T-helper 1 cell treated with Interleukin-12 subunit alpha and Interleukin-12 subunit beta and Interleukin-4 antibody, amounts not matched to agents 30 ng/mL and 1 ng/mL, for 36 hours (primary cell): ENCODE measurements around the gene CARHSP1. TPM values are rescaled to one million over a fixed set of nuclear protein-coding genes. Genes with fewer than 3 reads are reported as not detected.
"Not testable (repeated sequence)": the region's sequence is repeated elsewhere in the genome, so short reads cannot be mapped to it uniquely, and the experiment has no call there.

Experiments used
- intact Hi-C: fragments of 100-400 bp; cut with micrococcal nuclease; formaldehyde crosslinking; loops from one replicate; pipeline ENCODE4 v1.15.1; 2024
- total RNA-seq: library from RNA; stranded (reverse); gene quantifications from 2 replicates; pipeline ENCODE4 v1.2.3, GENCODE V29; 2022

Gene CARHSP1
- total RNA-seq, 1 donor from 2014 or later: 102 TPM

DNA sequence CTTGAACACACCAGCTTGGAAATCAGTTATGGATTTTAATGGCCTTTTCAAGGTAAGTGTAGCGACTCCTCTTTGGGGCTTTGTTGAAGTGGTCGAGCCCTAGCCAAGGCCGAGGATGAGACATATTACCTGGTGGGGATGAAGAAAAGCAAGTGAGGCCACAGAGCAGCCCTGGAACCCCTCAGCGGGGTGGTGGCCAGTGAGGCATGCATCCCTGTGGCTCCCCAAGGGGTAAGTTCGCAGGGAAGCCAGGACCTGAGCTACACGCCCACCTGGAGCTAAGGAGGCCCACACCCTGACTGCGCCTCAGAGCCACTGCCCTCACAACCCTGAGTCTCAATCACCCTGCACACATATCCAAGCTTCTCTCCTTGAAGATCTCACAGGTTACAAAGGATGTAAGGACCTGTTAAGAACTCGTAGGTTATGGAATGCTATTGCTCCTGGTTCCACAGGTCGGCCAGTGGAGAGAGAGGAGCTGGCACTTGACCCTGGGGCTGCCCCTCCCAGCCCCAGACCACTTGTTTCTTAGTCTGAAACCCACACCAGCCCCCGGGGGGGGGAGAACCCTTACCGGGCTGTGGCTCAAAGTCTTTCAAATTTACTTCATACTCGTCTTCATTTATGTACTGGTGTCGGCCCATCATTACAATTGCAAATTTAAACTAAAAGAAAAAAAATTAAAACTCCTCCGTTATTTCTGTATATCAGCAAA, 25.3 kb upstream of the CARHSP1 start:
- intact Hi-C loops: no loop called here

DNA sequence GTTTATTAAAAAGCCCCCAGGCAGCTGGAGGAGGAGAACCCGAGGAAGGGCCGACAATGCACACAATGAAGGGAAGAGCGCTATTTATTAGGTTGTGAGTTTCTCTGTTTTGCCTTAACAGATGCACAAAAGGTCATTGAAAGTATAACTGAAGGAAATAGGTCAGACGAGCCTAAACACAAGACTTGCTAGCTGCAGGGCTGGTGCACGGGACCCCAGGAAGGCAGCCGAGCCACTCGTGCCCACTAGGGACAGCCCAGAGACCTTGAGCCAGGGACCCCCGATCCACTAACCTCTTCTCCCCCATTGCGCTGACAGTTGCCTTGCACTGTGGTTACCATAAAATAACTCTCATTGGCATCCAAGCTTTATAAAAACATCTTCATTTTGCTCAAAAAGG, 24.6 kb upstream of the CARHSP1 start:
- intact Hi-C loops: no loop called here

DNA sequence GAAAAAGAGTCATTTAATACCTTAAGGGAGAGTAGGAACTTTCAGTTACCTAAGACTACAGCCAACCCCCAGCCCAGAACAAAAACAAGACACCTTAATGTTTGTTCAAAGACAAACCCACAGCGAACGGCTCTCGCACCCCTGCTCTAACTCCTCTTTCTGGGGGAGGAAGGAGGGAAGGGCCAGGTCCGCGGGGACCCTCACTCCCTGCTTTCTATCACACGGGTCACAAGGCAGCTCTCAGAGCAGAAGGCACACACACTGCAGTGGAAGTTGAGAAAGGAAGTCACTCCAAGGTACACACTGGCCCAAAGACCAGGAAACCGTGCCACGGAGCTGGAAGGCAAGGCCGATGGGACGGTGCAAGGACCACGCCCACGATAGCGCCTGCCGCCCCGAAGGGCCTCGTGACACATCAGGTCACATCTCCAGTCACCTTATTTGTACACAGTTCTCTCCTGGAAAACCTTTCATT, 23.3 kb upstream of the CARHSP1 start:
- intact Hi-C loops: no loop called here

DNA sequence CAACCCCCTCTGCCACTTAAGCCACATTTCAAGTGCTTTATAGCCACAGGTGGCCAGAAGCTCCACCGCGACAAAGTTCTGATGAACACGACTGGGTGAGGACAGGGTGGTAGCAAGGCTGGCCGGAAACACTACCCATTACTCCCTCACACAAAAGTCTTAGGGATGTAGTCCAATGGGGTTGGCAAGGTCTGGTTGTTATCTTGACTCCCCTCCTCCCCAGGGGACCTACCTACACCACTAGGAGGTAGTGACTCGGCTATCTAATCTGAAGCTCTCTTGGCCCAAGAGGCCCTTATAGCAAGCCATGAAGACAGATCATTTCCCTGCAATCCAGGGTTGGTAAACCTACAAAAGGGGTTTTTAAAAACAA, 21.7 kb upstream of the CARHSP1 start:
- intact Hi-C loops: no loop called here

DNA sequence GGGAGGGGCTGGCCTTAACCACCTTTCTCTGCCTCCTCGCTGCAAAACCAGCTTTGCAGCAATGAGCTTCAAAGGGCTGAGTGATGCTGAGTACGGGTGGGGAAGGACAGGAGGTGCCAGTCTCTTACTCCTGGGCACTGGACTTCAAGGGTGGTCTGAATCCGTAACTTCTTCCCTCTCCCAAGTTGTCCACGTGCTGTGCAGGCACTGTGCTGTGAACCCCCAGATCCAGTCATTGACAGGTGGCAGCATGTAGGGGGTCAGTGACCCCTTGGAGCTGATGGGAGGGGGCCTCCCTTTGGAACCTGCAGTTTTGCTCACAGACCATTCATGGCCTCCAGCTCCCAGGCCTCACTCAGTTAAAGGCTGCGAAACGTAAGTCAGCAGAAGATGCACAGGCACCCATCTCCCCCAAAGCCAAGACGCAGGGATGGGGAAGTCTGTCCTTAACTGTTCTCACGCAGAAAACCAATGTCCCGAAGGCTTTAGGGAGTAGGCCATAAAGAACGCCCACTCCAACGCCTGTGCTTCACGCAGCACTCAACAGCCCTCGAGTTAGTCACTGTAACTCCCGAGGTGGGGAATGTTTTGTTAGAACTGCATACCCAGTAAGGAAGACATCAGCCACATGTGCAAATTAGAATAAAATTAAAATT, 21.2 kb upstream of the CARHSP1 start:
- intact Hi-C loops: no loop called here

DNA sequence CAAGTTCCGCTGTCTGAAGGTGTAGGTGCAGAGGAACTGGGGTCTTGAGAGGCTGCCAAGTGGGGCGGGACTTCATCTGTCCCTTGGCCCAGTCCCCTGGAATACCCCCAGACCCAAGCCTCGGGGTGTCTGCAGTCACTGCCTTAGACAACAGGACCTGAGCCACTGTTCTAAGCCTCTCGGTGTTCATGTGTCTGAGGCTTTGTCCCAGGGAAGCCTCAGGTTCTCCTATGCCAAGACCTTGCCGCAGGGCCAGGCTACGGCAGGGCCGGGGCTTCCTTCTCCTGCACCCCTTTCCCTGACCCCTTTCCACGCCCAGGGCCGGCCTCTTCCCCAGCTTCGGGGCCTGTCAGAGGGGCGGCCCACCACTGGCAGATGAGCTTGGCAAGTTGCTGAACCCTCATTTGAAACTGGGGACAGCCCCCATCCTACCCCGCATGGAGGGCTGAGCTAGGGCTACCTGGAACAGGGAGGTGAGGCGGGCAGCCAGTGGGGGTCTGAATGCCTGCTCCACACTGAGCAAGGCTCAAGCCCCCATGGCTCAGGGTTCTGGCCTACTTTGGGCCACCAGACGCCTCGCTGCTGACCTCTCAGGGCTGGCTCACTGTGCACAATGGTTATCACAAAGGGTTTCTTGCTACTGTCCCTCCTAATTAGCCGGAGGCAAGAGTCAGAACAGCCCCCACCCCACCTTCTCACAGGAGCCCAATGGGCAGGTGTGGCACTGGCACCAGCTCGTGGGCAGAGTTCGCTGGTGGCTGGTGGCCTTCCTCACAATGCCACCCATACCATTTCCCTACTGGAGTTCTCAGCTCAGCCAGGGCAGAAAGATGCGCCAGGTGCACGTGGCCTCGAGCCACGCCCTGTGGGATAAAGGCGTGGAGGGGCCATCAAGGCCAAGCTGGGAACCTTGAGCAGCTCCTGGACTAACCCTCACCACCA, 20.4 kb upstream of the CARHSP1 start:
- intact Hi-C loops: no loop called here

DNA sequence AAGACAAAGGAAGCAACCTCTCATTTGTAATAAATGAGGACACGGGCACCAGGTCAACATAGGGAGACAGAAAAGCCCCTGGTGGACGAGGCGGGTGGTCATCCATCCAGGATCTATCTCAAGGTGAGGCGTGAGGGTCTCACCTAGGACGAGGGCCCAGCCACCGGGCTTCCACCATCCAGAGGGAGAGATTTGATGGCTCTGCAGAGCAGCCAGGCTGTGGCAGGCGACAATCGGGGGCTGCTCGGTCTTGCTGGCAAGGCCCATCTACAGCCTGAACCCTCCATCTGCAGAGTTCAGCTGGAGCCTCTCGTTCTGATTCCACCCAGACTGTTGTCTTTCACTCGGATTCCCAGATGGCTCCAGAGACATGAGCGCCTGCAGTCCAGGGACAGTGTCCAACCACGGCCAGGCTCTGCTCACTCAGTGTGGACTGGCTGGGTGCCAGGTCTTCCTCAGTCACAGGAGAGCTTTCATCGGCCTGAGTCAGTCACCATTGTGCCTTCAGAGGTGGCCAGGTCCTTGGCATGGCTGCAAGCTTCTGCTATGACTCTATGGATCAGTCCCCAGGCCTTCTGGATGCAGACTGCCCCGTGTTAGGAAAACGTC, 19.2 kb upstream of the CARHSP1 start:
- intact Hi-C loops: no loop called here

DNA sequence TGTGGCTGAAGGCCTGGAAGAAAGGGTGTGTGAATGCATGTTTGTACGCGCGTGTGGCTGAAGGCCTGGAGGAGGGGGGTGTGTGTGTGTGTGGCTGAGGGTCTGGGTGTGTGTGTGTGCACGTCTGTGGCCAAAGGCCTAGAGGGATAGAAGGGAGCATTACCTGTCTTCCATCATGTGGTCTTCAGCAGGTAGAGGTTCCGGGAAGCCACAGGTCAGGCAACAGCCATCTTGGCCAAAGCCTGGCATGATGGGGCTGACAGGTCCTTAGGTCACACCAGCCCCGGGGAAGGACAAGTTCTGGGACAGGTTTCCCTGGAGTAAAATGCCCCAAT, 18.6 kb upstream of the CARHSP1 start:
- intact Hi-C loops: no loop called here

DNA sequence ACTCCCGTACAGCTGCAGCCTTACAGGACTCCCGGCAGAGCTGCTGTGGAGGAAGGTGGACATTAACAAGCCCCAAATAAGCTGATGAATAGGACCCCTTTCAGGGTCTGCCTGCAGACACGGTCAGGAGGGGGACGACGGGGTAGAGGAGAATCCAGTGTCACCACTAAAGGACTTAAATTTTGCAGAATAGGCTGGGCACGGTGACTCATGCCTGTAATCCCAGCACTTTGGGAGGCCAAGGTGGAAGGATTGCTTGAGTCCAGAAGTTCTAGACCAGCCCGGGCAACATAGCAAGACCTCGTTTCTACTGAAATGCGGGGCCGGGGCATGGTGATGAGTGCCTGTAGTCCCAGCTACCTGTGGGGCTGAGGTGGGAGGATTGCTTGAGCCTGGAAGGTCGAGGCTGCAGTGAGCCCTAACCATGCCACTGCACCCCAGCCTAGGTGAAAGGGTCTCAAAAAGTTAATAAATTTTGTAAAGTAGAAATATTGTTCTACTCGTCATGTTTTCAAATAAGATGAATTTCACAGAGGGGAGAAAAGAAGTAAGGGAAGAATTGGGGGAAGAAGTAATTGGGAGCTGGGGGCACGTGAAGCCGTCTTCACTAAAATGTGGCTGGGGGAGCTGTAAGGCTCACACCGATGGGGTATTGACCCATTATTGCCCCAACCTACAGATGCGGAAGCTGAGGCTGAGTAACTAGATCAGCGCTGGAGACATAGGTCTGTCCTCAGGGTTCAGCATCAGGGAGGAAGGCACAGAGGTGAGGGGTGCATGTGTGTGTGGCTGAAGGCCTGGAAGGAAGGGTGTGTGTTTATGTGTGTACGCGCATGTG, 18.0 kb upstream of the CARHSP1 start:
- intact Hi-C loops: no loop called here

DNA sequence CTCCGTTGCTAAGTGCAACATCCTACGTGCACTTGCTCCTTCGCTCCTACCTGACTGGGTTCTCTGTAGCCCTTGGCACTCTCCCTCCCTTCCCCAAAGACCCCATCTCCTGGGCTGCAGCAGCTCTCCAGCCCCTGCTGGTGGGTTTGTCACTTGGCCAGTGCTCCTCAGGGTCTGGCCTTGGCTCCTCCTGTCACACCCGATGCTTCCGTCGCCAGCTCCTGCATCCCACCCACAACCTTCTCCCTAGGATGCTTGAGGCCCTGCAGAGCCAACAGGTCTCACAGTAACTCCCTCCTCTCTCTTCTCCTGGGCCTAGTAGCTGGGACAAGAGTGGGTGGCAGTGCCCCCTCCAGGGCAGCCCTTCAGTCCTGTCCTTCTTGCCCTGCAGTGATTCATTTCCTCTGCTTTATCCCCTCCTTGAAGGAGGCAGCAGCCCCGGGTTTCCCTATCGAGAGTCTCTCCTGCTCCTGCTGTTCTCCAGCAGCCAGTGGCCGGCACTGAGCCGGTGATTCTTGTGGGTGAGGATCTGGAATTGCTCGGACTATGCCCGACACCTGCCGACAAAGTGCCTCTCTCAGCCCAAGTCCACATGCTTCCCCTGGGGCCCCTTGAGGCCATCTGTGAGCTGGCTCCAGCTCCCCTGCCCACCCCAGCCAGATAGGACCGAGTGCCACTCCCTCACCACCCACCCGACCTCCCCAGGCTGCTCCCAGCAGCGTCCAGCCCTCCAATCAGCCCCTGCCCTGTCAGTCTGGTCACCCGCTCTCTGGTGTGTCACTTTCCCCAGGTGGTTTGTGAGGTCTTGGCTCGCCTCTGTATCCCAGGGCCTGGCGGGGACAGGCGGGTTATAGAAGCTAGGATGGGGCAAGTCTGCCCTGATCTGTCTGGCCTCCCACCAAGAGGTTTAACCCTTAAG, 17.1 kb upstream of the CARHSP1 start:
- intact Hi-C loops: no loop called here

DNA sequence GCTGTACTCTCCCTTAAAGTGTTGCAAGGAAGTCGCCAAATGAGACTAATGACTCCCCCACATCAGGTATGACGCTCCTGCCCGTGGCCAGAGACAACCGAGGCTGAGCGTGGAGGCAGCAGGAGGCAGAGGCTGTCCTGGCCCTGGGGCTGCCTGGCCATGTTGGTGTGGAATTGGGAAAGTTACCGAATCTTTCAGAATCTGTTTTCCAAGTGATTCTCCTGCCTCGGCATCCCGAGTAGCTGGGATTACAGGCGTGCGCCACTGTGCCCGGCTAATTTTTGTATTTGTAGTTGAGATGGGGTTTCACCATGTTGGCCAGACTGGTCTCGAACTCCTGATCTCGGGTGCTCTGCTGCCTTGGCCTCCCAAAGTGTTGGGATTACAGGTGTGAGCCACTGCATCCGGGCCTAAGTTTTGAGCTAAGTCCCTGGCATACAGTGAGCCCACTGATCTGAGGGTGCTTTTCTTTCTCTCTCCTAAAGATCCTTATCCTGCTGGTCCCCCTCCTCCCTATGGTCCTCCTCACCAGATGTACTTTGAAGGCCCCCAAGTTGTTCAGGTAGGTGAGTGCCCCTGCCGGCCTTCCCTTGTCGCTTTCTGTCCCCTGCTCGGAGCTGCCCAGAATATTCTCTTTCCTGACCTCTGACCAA, 14.0 kb upstream of the CARHSP1 start:
- intact Hi-C loops: no loop called here

DNA sequence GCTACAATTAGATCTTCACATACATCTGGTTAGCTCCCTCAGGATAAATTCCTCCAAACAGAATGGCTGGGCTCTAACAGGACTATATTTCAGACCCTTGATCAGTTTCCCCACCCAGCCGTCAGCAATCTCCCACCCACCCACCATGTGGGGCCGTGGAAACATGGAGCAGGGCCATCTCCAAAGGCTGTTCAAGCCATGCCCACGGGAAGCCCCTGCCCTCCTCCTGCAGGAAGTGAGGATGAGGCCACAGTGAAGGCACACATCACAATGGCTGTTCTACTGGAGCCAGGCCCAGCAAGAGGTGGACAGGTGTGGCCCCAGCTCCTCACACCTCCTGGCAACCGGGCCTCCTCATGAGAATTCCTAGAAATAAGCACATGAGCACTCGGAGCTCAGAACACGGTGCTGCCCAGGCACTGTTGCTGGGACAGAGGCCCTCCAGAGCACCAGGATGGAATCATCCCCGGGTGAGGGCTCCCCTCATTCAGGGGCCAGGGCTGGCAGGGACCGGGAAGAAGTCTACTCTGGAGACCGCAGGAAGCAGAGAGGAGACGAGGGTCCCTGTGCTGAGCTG, 13.3 kb upstream of the CARHSP1 start, which contains the start of gene LITAFD:
TSS of gene LITAFD (plus strand) at position 311 of the 577 bp plus-strand sequence. CDS start 2,005 bp downstream, outside the sequence.
- intact Hi-C loops: no loop called here

DNA sequence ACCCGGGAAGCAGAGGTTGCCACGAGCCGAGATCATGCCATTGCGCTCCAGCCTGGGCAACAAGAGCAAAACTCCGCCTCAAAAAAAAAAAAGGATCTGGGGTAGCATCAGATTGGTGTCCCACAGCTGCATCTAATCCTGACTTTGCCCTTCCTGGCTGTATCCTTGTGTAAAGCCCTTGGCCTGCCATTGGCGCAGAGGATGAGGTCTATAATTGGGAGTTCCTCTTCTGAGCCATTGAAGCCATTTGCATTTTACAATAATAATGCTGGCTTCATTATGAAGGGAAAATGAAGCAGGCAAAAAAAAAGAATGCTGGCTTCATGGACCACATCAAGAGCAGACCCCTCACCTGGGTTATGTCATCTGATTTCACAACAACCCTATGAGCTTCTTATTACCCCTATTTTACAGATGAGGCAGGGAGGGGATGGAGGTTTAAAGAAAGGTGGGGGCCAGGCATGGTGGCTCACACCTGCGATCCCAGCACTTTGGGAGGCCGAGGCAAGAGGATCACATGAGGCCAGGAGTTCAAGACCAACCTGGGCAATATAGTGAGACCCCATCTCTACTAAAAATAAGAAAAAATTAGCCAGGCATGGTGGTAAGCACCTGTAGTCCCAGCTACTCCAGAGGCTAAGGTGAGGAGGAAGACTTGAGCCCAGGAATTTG, 12.2 kb upstream of the CARHSP1 start:
- intact Hi-C loops: loop anchor here (1.0 to 2.0 kb wide), 6 partner anchors 13 to 314 kb away; partner anchors contain the start of genes PMM2 and TMEM186

DNA sequence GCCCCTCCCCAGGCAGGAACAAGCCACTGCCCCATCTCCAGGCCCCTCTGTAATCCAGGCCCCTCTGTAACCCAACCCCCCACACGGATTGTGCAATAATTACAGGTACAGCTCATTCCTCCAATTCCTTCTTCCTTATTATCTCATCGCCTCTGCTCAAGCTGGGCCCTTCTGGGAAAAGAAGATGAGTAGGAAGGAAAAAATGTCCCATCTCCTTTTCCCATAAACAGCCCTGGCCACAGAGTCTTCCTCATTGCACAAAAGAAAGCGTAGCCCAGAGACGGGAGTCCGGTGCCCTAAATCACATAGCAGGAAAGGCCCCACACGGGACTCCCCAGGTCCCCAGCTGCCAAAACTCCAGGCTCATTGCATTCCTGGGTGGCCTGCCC, 9.7 kb upstream of the CARHSP1 start:
- intact Hi-C loops: no loop called here

DNA sequence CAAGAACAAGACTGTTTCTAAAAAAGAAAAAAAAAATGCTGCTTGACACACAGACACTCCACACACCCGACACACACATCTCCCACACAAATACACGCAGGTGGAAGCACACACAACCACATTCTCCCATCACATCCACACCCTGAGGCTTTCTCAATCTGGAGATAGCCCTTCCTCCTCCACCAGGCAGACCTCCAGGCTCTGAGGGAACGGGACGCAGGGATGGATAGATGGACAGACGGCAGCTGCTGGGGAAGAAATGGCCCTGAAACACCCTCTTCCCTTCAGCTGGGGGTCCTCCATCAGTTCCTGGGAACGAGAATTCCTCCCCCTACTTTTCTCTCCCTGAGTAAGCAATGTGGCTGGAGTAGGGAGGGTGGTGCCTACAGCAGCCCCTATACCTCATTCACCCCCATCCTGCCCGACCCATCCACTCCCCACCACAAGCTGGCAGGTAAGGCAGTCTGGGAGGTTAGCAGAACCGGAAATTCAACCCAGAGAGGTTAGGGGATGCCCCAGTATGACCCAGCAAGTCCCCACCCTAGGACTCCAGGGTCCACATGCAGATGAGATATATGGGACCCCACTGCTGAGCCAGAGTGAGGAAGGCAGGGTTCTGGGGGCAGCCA, 9.2 kb upstream of the CARHSP1 start:
- intact Hi-C loops: no loop called here

DNA sequence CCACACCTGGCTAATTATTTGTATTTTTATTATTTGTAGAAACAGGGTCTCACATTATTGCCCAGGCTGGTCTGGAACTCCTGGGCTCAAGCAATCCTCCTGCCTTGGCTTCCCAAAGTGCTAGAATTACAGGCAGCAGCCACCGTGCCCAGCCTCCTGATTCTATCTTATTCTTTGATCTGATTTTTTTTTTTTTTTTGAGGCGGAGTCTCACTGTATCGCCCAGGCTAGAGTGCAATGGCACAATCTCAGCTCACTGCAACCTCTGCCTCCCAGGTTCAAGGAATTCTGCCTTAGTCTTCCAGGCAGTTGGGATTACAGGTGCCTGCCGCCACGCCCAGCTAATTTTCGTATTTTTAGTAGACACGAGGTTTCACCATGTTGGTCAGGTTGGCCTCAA, 6.5 kb upstream of the CARHSP1 start:
- intact Hi-C loops: not testable (repeated sequence)

DNA sequence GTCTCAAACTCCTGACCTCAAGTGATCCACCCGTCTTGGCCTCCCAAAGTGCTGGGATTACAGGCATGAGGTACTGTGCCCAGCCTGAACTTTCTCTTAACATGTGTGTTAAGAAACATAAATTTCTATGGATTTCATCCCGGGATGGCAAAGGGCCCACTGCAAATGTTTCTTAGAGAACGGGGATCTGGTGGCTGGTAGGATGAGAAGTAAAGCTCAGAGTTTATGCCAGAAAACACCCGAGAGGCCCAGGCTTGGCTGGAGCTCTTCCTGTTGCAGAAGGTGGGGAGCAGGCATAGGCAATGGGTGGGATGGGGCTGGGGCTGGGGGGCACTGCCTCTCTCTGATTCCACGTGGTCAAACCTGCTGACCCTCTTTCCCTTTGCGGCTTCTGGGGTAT, 5.6 kb upstream of the CARHSP1 start:
- intact Hi-C loops: no loop called here

DNA sequence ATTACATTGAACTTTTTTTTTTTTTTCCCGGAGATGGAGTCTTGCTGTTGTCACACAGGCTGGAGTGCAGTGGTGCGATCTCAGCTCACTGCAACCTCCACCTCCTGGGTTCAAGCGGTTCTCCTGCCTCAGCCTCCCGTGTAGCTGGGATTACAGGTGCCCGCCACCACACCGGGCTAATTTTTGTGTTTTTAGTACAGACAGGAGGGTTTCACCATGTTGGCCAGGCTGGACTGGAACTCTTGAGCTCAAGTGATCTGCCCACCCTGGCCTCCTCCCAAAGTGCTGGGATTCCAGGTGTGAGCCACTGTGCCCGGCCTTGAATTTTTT, 5.0 kb upstream of the CARHSP1 start:
- intact Hi-C loops: not testable (repeated sequence)
